DND-41 (cell line): ENCODE measurements around the gene CD93.

Experiments used
- CTCF ChIP-seq: IDR thresholded peaks from 2 replicates; pipeline ENCODE4 v1.5.1; 2012; ENCODE audit warnings: borderline replicate concordance, low read length, moderate library complexity, mild to moderate bottlenecking; ENCODE audit not compliant: poor library complexity, severe bottlenecking; ENCODE audit errors: extremely low read depth
- EZH2 ChIP-seq: IDR thresholded peaks from 3 replicates; pipeline ENCODE4 v1.6.1; 2012; ENCODE audit warnings: borderline replicate concordance, low read depth, mild to moderate bottlenecking, moderate library complexity, low read length, inconsistent platforms; ENCODE audit not compliant: severe bottlenecking

GRCh38 chr20:23047738-23048214 lies 38.3 kb downstream of the CD93 start:
- TF ChIP-seq CTCF (no peak), EZH2 (no peak)
